Activated T-cell treated with anti-CD3 and anti-CD28 coated beads, Interleukin-2, amount 50 U/mL, for 4 hours (primary cell): Measurements from ENCODE around the gene TES. TPM values are rescaled to one million over a fixed set of nuclear protein-coding genes. Genes with fewer than 3 reads are reported as not detected.
"Not testable (repeated sequence)": the region's sequence is repeated elsewhere in the genome, so short reads cannot be mapped to it uniquely, and the experiment has no call there.

ENCODE experiments used
- ATAC-seq, 2 donors: fragments of 200-7000 bp; cut with Tn5 transposase; one replicate each; pipeline ENCODE4 v1.10.0; 2021
- DNase-seq: peaks from one replicate; pipeline ENCODE4 v3.0.0-alpha.2; 2020
- H3K27me3 Mint-ChIP-seq: one replicate; pipeline ENCODE4 v1.8.0; 2021; ENCODE audit warnings: low read depth, mixed read lengths
- H3K36me3 Mint-ChIP-seq: one replicate; pipeline ENCODE4 v1.8.0; 2022; ENCODE audit warnings: mixed read lengths; ENCODE audit not compliant: insufficient read depth
- H3K4me1 Mint-ChIP-seq: one replicate; pipeline ENCODE4 v1.8.0; 2021; ENCODE audit warnings: low read depth, mixed read lengths
- H3K4me3 Mint-ChIP-seq: one replicate; pipeline ENCODE4 v1.8.0; 2021; ENCODE audit warnings: mild to moderate bottlenecking, moderate library complexity, mixed read lengths
- H3K9me3 Mint-ChIP-seq: one replicate; pipeline ENCODE4 v1.8.0; 2021; ENCODE audit warnings: mixed read lengths
- total RNA-seq, 3 donors: library from RNA; stranded (reverse); gene quantifications; one replicate each; pipeline ENCODE4 v1.2.1, GENCODE V29; 2021

Gene TES
- total RNA-seq = 10 to 100 TPM; 38.0 to 57.1 (median 53.4) TPM

GRCh38 chr7:116210345-116211005 lies at the start of gene TES:
Gene TES, plus strand, starts transcription at chr7:116210539. Its CDS starts 169 bp downstream, at chr7:116210708.
- ATAC-seq = peak; percentile 77 to 79
- H3K36me3 Mint-ChIP-seq = no peaks in the 10 kb centered on the region
- peak; percentile 50 for DNase-seq
- peaks cover 50% of the 10 kb centered on the region for H3K4me1 Mint-ChIP-seq
- no peaks in the 10 kb centered on the region for H3K27me3 Mint-ChIP-seq
- H3K4me3 Mint-ChIP-seq = peak within 1 kb of the TSS; percentile 93
- H3K9me3 Mint-ChIP-seq = peaks cover 14% of the 10 kb centered on the region

- DNase-seq = no peak
- peaks cover under 1% of the 10 kb centered on the region for H3K4me1 Mint-ChIP-seq
- H3K4me3 Mint-ChIP-seq = no peak overlapping the region
- no peak for ATAC-seq
- peaks cover 18% of the 10 kb centered on the region for H3K27me3 Mint-ChIP-seq
- no peaks in the 10 kb centered on the region for H3K36me3 Mint-ChIP-seq
- H3K9me3 Mint-ChIP-seq = no peaks in the 10 kb centered on the region
Measured at GRCh38 chr7:116161728-116162127, 48.6 kb upstream of the TES start.

GRCh38 chr7:116162254-116162653 lies 48.1 kb upstream of the TES start:
- peaks cover 18% of the 10 kb centered on the region for H3K27me3 Mint-ChIP-seq
- H3K36me3 Mint-ChIP-seq = no peaks in the 10 kb centered on the region
- DNase-seq (no peak), ATAC-seq (no peak)
- H3K9me3 Mint-ChIP-seq = no peaks in the 10 kb centered on the region
- H3K4me1 Mint-ChIP-seq = peaks cover 4% of the 10 kb centered on the region
- no peak overlapping the region for H3K4me3 Mint-ChIP-seq

GRCh38 chr7:116162992-116163391 lies 47.3 kb upstream of the TES start:
- no peak for DNase-seq
- no peaks in the 10 kb centered on the region for H3K36me3 Mint-ChIP-seq
- peaks cover 13% of the 10 kb centered on the region for H3K27me3 Mint-ChIP-seq
- H3K9me3 Mint-ChIP-seq = no peaks in the 10 kb centered on the region
- no peak for ATAC-seq
- H3K4me1 Mint-ChIP-seq = peaks cover 7% of the 10 kb centered on the region
- H3K4me3 Mint-ChIP-seq = no peak overlapping the region

GRCh38 chr7:116164552-116165306 lies 45.6 kb upstream of the TES start:
- Mint-ChIP-seq H3K27me3 (peaks cover 13% of the 10 kb centered on the region), H3K36me3 (no peaks in the 10 kb centered on the region), H3K9me3 (no peaks in the 10 kb centered on the region), H3K4me1 (peaks cover 7% of the 10 kb centered on the region), H3K4me3 (no peak overlapping the region)
- DNase-seq (no peak), ATAC-seq (no peak)

- H3K9me3 Mint-ChIP-seq = no peaks in the 10 kb centered on the region
- ATAC-seq (no peak), DNase-seq (no peak)
- no peaks in the 10 kb centered on the region for H3K36me3 Mint-ChIP-seq
- H3K27me3 Mint-ChIP-seq = peaks cover 11% of the 10 kb centered on the region
- H3K4me3 Mint-ChIP-seq = no peak overlapping the region
- H3K4me1 Mint-ChIP-seq = peaks cover 7% of the 10 kb centered on the region
Measured at GRCh38 chr7:116165717-116166116, 44.6 kb upstream of the TES start.

- Mint-ChIP-seq H3K36me3 (no peaks in the 10 kb centered on the region), H3K9me3 (no peaks in the 10 kb centered on the region), H3K4me1 (peaks cover 7% of the 10 kb centered on the region), H3K4me3 (no peak overlapping the region), H3K27me3 (peaks cover 12% of the 10 kb centered on the region)
- DNase-seq (no peak), ATAC-seq (no peak)
Measured at GRCh38 chr7:116166156-116166555, 44.2 kb upstream of the TES start.

- DNase-seq = no peak
- ATAC-seq = peak; percentile 32 to 46
- Mint-ChIP-seq H3K4me1 (peaks cover 7% of the 10 kb centered on the region), H3K9me3 (no peaks in the 10 kb centered on the region), H3K27me3 (peaks cover 13% of the 10 kb centered on the region), H3K4me3 (no peak overlapping the region), H3K36me3 (no peaks in the 10 kb centered on the region)
Measured at GRCh38 chr7:116167177-116167576, 43.2 kb upstream of the TES start.

GRCh38 chr7:116169060-116169459 lies 41.3 kb upstream of the TES start:
- peaks cover 13% of the 10 kb centered on the region for H3K27me3 Mint-ChIP-seq
- H3K4me1 Mint-ChIP-seq = peaks cover 7% of the 10 kb centered on the region
- ATAC-seq (no peak), DNase-seq (no peak)
- H3K4me3 Mint-ChIP-seq = no peak overlapping the region
- no peaks in the 10 kb centered on the region for H3K9me3 Mint-ChIP-seq
- H3K36me3 Mint-ChIP-seq = no peaks in the 10 kb centered on the region

GRCh38 chr7:116170180-116170579 lies 40.2 kb upstream of the TES start:
- DNase-seq (no peak), ATAC-seq (no peak)
- no peak overlapping the region for H3K4me3 Mint-ChIP-seq
- peaks cover 13% of the 10 kb centered on the region for H3K27me3 Mint-ChIP-seq
- H3K36me3 Mint-ChIP-seq = no peaks in the 10 kb centered on the region
- H3K9me3 Mint-ChIP-seq = no peaks in the 10 kb centered on the region
- H3K4me1 Mint-ChIP-seq = peaks cover 7% of the 10 kb centered on the region

- peaks cover 7% of the 10 kb centered on the region for H3K4me1 Mint-ChIP-seq
- ATAC-seq = no peak
- H3K4me3 Mint-ChIP-seq = no peak overlapping the region
- no peaks in the 10 kb centered on the region for H3K9me3 Mint-ChIP-seq
- no peaks in the 10 kb centered on the region for H3K36me3 Mint-ChIP-seq
- DNase-seq = no peak
- H3K27me3 Mint-ChIP-seq = peaks cover 11% of the 10 kb centered on the region
Measured at GRCh38 chr7:116171094-116171493, 39.2 kb upstream of the TES start.

GRCh38 chr7:116172353-116172752 lies 38.0 kb upstream of the TES start:
- H3K36me3 Mint-ChIP-seq = no peaks in the 10 kb centered on the region
- DNase-seq (no peak), ATAC-seq (no peak)
- no peaks in the 10 kb centered on the region for H3K9me3 Mint-ChIP-seq
- H3K27me3 Mint-ChIP-seq = peaks cover 7% of the 10 kb centered on the region
- H3K4me1 Mint-ChIP-seq = peaks cover 1% of the 10 kb centered on the region
- H3K4me3 Mint-ChIP-seq = no peak overlapping the region

- Mint-ChIP-seq H3K4me3 (no peak overlapping the region), H3K4me1 (no peaks in the 10 kb centered on the region), H3K27me3 (peaks cover 7% of the 10 kb centered on the region), H3K9me3 (no peaks in the 10 kb centered on the region), H3K36me3 (no peaks in the 10 kb centered on the region)
- ATAC-seq (peak in 1 of 2 donors; percentile 35), DNase-seq (no peak)
Measured at GRCh38 chr7:116173051-116174028, 37.0 kb upstream of the TES start.

GRCh38 chr7:116175095-116175494 lies 35.2 kb upstream of the TES start:
- not testable (repeated sequence) for H3K4me3 Mint-ChIP-seq, H3K4me1 Mint-ChIP-seq, H3K27me3 Mint-ChIP-seq, DNase-seq, ATAC-seq, H3K9me3 Mint-ChIP-seq, H3K36me3 Mint-ChIP-seq
